Sigmoid colon (tissue), 4 donors: ENCODE measurements around the gene AKAP7.

ENCODE experiments used
- EP300 ChIP-seq, 4 donors: sonication (generic); formaldehyde crosslinking; IDR thresholded peaks; one replicate each; pipeline ENCODE4 v1.6.1; 2017; ENCODE audit warnings: antibody characterized with exemption in 4 of 4
- TF ChIP-seq, protein P1 (sequence below), 4 experiments: fragments of 450-650 bp in 3 of 4; fragments of 200-600 bp in 1 of 4; IDR thresholded peaks; one replicate each; pipeline ENCODE4 v1.5.1; 2016 to 2019; ENCODE audit warnings: antibody characterized with exemption in 4 of 4, mild to moderate bottlenecking in 3 of 4, moderate library complexity in 2 of 4

- TF ChIP-seq, protein P1, sequence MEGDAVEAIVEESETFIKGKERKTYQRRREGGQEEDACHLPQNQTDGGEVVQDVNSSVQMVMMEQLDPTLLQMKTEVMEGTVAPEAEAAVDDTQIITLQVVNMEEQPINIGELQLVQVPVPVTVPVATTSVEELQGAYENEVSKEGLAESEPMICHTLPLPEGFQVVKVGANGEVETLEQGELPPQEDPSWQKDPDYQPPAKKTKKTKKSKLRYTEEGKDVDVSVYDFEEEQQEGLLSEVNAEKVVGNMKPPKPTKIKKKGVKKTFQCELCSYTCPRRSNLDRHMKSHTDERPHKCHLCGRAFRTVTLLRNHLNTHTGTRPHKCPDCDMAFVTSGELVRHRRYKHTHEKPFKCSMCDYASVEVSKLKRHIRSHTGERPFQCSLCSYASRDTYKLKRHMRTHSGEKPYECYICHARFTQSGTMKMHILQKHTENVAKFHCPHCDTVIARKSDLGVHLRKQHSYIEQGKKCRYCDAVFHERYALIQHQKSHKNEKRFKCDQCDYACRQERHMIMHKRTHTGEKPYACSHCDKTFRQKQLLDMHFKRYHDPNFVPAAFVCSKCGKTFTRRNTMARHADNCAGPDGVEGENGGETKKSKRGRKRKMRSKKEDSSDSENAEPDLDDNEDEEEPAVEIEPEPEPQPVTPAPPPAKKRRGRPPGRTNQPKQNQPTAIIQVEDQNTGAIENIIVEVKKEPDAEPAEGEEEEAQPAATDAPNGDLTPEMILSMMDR (IDR thresholded peaks at IDR 0.05) = no peak
- TF ChIP-seq EP300 (IDR thresholded peaks at IDR 0.05) = no peak
Observed at GRCh38 chr6:131134220-131134979, 867 bp upstream of the AKAP7 start.
